HG03159 (cell line): ENCODE results near the gene UMPS.

Experiments used
- ATAC-seq: cut with Tn5 transposase; IDR thresholded peaks from one replicate; pipeline ENCODE4 v1.9.1; 2021; ENCODE audit warnings: mild to moderate bottlenecking, moderate library complexity; ENCODE audit not compliant: unreplicated experiment

UMPS gene

DNA sequence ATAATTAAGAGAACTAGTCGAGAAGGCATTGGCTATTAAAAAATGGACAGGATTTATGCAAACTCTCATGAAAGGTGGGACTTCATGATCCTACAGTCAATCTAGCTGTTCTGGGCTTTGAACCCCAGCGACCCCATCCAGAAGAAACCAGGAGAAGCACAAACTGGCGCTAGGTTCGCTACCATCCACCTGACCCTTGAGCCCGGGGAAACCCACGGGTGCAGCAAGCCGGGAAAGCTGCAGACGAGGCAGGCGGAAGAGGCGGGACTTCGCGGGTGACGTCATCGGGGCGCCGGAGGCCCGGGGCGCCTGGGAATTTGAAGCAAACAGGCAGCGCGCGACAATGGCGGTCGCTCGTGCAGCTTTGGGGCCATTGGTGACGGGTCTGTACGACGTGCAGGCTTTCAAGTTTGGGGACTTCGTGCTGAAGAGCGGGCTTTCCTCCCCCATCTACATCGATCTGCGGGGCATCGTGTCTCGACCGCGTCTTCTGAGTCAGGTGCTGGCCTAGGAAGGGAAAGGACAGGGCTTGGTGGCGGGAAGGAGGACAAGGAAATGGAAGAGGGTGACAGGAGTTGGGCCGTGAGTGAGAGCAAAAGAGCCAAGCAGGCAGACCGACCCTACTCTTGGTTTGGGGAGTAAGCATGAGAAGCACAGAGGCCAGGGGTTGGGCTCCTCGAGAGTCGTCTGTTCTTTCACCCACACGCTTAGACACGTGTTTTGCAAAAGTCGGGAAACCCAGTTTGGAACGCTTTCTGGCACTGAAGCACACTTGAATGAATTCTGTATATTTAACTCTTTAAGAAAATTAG lies at the start of gene UMPS:
UMPS (plus strand) TSS at position 324 of the 812 bp plus-strand sequence; CDS start at position 344, 20 bp downstream.
- ATAC-seq = peak; percentile 95

DNA sequence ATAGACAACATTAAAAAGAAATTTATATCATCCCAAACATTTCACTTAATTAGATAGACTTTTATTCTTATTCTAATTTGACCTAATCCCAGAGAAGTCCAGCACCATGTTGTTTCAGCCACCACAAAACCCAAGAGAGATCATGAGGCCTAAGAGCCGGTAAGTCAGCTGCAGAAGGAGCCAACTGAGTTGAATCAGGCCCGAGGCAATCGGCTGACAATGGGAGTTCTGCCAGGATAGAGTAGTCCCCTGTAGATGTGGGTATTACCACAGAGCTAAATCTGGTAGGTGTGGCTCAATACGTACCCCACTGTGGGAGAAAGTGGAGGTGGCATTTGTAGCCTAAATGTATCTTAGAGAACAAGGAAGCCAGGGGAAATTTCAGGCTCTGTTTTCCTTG lies 49.7 kb upstream of the UMPS start:
- ATAC-seq = no peak

DNA sequence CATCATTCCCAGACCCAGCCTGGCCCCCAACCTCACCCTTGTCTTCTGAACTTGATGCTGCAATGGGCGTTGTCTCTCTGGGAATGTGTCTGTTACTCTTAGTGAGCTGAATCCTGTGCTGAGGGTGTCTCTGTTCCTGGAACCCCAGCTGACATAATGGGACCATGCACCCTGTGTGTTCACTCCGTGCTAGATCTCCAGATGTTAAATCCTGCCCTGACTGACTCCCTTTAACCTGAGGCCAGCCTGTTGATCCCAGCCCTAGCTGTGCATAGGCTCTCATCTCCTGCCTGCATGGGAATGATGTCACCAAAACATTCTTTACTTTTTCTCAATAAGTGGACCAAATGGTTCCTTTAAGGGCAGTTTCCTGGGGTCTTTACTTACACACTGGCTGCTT lies 48.0 kb upstream of the UMPS start:
- ATAC-seq = no peak

DNA sequence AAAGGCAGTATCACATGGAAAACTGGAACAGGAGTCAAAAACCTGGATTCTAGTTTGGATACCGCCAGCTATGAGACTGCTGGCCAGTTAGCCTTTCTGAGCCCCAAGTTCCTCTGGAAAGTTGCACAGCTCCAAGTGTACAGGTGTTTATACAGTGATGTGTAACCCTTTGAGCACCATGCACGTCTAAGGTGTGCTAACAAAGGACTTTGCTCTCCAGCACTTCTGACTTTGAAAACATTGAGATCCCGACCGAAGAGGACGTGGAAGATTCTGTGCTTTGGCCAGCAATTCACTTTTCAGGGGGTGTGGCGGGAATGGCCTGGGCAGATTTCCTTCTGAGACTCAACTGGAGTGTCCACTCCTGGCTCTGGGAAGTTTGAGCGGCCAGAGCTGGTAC lies 45.8 kb upstream of the UMPS start:
- no peak for ATAC-seq

DNA sequence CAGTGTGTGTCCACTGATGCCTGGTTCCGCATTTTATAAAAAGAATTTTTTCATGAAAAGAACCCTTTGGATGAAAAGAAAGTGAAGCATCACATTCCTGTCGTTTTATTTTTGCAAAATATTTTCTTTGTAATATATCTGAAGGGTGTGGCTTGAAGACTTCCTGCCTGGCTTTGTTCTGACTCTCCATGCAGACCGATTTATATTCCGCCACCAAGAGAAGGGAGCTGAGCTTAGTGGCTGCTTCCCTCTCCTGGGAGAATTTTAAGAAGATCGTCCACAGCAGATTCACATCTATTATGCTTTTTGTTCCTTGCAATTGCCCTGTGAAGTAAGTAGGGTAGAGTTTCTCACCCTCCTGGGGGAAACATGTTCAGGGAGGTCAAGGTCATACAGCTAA lies 45.2 kb upstream of the UMPS start:
- ATAC-seq = no peak

DNA sequence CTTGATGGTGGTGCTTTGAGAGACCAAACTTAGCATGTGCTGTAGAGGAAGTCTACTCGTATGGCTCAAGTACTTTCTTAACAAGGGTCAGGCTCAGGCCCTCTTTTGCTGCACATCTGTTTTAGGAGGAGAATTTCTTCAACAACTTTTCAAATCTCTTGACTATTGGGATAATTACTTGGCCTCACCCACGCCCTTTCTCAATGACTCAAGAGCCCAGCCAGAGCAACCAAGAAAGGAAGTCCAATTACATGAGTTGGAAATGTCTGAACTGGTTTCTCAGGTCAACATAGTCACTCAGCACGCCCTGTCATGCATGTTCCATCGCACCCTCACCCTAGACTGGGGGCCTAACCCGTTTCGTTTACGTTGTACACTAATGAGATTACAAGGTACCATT lies 44.8 kb upstream of the UMPS start:
- no peak for ATAC-seq

DNA sequence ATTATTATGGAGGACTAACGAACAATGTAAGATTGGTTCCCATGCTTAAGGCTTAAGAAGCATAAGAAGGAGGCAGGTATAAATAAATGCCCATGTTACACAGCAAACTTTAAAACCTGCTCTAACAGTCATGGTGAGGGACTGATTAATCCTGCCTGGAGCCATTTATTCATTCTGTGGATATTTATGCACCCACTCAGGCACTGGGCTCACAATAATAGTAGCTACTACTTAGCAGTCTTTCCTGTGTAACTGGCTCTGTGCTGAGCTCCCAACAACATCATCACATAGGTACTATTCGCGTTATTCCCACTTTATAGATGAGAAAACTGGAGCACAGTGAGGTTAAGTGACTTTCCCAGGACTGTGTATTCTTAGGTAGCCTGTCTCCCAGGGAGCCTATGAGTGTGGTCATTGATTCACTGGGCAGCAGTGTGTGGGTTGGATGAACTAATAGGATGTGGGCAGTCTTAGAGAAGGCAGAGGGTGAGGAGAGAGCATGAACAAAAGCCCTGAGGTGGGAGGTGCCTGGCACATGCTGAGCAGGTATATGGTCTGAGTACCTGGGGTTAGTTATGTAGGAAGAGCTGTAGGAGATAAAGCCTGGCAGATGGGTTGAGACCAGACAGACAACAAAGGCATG lies 44.1 kb upstream of the UMPS start:
- no peak for ATAC-seq

DNA sequence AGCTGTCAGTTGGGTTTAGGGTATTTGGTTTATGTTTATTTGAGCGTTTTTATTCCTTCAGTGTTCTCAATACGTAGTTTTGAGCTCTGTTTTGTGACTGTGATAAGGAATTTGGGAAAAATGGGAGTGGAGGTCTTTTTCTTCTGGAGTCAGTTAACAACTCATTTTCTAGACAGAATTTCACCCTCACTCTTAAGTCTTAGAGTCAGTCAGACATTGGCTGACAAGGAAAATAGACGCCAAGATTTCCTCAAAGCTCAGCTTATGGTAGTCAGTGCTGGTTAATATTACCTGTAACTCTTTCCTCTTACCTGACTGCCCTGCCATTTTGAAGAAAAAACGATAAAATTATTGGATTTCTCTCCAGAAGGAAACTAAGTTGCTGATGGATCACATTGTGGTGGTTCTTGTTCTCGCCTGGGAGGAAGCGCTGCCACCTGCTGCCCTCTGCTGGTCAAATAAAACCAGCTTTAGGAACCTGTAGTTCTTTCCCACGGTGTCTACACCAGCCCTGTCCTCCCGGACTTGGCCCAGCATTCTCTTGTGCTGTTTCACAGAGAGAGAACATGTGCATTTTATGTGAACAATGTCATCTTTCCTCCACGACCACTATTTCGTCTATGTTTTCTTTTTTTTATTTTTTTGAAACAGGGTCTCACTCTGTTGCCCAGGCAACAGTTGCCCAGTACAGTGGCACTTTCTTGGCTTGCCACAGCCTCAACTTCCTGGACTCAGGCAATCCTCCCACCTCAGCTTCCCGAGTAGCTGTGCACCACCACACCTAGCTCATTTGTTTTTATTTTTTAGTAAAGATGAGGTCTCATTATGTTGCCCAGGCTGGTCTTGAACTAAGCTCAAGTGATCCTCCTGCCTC lies 41.4 kb upstream of the UMPS start:
- ATAC-seq = peak; percentile 63

DNA sequence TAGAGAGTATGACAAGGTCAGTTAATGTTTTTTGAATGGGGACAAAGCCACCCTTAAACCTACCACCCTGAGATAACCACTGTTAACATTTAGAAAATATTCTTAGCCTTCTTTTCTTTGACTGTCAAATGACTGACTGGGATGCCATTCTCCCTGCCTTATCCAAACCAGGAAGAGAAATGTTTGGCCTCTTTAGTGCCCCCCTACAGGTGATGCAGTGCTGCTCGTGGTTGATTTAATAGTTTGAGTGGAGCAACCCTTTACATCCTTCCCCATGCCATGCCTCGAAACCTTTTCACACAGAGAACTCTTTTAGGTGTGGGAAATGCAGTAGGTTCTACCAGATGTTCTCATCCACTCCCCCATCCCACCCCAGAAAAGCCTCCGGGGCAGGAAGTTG lies 38.7 kb upstream of the UMPS start:
- ATAC-seq = no peak

DNA sequence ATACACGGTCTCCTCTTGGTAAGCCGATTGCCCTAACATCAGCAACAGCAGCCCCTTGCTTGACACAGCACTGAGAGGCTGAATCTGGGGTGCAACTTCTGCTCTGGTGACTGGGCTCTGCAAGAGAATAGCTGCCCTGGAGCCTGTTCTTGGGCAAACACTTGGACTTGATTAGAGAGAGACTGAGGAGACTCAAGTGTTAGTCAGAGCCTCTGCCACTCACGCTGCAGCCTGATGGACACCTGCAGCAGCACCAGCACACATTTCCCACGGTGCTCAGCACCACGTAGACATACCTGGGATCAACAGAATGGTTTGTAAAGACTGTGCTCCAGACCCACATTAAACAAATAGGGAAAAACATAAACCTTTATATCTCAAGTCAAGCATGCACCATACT lies 35.8 kb upstream of the UMPS start:
- no peak for ATAC-seq

DNA sequence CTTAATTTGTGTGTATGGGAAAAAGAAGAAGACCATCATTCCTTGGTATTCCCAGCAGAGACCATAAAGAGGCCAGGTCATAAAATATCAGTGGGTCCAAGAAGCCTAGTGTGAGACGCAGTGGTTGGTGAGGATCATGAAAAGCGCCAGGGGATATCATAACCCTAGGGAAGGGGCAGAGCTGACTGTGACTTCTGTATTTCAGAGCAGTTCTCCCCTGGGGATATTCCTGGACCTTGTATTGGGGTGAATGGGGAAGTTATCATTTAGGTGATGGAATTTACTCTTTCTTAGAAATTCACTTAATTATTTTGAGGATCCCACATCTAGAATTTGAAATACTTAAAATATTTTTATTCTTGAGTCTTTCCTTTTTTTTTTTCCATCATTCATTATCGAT lies 34.9 kb upstream of the UMPS start:
- ATAC-seq = no peak

DNA sequence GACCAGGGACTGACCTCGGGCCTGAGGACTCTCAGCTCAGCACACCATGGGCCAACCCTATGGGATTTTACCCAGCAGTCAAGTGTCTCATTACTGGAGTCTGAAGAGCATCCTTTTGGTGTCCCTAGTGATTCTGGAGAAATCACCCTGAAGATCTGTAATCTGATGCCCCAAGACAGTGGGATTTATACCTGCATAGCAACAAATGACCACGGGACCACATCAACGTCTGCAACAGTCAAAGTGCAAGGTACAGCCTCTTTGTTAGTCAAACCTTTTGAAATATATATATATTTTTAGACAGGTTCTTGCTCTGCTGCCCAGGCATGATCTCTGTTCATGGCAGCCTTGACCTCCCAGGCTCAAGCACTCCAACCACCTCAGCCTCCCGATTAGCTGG lies 34.2 kb upstream of the UMPS start:
- no peak for ATAC-seq

DNA sequence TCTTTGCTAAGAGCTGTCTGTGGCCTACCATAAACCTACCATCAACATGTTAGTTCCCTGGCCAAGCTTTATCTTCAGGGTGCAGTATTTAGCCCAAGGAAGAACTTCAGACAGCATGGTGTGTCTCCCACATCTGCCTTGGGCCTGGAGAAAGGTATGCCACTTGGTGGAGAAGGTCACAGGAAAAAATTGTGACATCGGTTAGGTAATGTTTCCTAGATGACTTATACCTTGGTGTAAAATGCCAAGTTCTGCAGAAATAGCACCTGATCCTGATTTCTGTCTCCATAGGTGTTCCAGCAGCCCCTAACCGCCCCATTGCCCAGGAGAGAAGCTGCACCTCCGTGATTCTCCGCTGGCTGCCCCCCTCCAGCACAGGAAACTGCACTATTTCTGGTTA lies 33.0 kb upstream of the UMPS start:
- no peak for ATAC-seq

DNA sequence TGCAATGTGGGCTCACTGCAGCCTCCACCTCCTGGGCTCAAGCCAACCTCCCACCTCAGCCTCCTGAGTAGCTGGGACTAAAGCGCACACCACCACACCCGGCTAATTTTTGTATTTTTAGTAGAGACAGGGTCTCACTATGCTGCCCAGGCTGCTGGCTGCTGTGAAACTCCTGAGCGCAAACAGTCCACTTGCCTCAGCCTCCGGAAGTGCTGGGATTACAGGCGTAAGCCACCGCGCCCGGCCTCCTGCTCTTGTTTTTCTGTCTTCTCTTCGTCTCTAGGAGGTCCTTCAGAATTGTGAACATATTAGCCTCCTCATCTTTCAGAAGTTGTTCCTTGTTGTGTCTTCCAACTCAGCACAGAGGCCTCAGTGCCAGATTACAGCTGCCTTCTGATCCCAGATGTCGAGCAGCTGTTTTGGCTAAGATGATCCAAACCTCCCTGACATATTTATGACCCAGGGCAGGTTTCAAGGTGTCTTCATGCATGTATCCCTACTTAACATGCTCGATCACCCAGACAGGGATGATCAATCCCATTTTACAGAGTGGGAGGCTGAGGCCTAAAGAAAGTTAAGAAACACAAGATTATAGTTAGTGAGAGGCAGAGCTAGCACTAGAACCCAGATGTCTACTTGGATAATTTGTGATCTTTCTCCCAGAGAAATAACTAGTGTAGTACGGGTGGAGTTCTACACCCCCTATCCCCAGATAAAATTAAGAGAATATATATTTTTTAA lies 32.1 kb upstream of the UMPS start:
- no peak for ATAC-seq

DNA sequence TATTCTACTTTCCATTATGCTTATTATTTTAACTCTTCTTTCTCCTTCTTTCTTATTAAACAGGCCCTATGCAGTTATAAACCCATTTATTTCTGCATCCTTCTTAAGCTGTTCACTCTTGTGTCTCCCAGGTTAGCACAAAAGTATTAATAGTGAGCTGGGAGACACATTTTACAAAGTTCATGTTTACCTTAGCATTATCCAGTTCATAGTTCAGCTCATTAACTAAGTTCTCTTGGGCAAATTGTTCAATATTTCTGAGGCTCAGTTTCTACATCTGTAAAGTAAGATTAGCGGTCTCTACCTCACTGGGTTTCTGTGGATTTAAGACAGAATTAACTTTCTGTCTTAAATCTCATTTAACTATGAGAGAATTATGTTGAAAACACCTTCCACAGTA lies 31.2 kb upstream of the UMPS start:
- no peak for ATAC-seq

DNA sequence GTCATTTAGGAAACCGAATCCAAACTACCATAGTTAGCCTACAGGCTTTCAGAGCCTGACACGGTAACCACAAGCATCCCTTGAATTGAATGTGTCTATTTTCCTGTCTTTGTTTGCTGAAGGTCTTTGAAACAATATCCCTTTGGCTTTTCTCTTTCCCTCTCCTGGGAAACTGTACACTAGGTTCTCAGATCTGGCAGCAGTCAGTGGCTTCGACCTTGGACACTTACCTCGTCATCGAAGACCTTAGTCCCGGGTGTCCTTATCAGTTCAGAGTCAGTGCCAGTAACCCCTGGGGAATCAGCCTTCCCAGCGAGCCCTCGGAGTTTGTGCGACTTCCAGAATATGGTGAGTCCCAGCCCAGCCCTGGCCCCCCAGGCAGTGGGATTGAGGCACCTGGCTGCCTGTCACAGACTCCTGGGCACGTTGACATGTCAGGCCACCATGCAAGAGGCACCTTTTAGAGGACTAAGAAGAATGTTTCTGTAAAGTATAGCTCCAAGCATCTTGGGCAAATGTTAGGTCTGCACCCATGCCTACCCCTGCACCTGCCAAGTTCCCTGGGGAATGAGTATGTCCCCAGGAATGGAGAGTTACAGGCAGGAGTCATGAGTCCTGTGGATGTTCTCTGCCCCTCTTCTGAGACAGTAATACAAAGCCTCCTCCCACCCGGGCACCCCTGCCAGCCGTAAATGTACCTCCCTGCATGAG lies 30.4 kb upstream of the UMPS start:
- ATAC-seq = no peak

DNA sequence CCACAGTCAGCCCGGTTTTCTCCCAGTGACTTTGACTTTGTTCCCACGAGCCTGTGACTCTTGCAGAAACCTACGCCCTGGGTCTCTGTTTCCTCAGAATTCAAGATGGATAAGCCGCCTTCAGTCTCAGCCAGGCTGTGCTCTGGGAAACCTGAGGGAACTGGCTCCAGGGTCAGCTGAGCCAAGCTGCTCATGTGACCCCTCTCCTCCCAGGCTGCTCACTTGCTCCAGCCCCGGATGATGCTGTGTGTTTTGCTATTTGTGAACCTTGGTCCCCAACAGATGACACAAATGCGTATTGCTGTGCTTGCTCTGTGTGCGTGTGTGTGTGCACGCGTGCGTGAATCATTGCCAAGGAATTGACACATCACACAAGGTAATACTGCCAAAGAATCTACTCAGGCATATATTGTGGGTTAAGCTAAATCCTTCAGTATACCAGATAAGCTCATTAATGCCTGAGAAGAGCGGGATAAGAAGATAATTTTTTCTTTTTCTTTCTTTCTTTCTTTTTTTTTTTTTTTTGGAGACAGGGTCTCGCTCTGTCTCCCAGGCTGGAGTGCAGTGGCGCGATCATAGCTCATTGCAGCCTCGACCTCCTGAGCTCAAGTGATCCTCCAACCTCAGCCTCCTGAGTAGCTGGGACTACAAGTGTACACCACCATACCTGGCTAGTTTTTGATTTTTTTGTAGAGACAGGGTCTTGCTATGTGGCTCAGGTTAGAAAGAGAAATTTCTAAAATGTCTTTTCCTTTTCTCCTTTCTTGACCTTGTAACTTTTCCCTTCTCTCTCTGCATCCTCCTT lies 29.2 kb upstream of the UMPS start:
- no peak for ATAC-seq

DNA sequence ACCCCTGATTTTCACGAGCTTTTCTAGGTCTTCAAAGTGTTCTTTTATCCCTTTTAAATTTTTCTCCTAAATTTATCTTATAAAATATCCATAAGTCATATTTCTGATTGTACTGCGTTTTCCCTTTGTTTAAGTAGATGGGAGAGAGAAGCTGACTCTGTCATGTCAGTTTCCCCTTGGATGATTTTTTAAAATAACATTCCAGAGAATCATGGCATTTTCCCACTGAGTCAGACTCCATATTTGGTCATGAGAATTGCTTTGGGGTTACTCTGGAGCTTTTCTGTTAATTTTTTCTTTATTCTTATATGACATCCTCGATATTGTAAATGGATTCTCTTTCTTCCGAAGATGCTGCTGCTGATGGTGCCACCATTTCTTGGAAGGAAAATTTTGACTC lies 28.6 kb upstream of the UMPS start:
- no peak for ATAC-seq

DNA sequence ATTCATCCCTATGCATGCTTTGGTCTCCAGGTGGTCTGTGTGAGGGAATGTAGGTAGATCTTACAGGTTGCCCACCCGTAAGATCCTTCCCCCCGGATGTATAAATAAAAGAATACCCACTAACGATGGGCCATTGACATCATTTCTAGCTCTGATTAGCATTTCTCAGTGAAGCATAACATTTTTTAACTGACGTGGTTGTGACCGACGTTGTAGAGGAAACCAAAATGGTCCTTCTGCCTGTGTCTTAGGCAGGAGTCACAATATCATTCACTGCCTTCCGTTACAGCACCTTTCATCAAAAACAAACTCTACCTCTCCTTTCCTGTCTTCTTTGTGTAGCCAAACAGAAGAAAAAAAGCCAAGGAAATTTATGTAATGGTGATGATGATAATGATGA lies 27.3 kb upstream of the UMPS start:
- no peak for ATAC-seq

DNA sequence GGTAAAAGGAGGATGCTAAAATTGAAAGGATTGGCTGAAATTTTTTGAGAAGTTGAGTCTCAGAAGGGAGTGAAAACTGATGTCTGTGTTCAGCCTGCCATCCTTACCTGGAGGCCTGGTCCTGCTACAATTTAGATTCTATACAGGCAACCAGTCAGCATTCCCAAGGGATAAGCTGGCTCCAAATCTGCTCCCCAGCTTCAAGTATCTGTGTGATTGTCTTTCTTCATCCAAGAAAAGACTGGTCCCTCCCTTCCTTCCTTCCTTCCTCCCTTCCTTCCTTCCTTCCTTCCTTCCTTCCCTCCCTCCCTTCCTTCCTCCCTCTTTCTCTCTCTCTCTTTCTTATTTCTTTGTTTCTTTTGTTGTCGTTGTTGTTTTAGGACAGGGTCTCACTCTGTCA lies 24.7 kb upstream of the UMPS start:
- no peak for ATAC-seq
